Measurements from ENCODE around the gene MUC13. TPM values are rescaled to one million over a fixed set of nuclear protein-coding genes. Genes with fewer than 3 reads are reported as not detected.

Gene MUC13
- total RNA-seq, 1 experiment from 2014 or later = not detected

GRCh38 chr3:124951511-124952281 is 17.1 kb upstream of the MUC13 start:
- no TSS peak for BruUV-seq (replicated peaks)
- Mint-ChIP-seq H3K27me3 (ENCODE audit: insufficient read depth, unreplicated experiment) (no peaks in the 10 kb centered on the region), H3K9me3 (ENCODE audit: unreplicated experiment) (no peaks in the 10 kb centered on the region), H3K36me3 (ENCODE audit: insufficient read depth, unreplicated experiment) (no peaks in the 10 kb centered on the region), H3K4me3 (ENCODE audit: unreplicated experiment) (no peak overlapping the region), H3K4me1 (ENCODE audit: insufficient read depth, unreplicated experiment) (peaks cover 6% of the 10 kb centered on the region), H3K27ac (ENCODE audit: low read depth, unreplicated experiment) (no peak overlapping the region)
- DNase-seq (ENCODE audit: unreplicated experiment) = peak; percentile 9
- TF ChIP-seq CTCF (IDR thresholded peaks at IDR 0.05; ENCODE audit: unreplicated experiment) = no peak
- POLR2A ChIA-PET = interaction anchor here (0.8 kb wide), 1 partner anchor 9 kb away, joined by 4 read pairs; no protein-coding TSS in a partner anchor
- CTCF ChIA-PET = interaction anchor here (0.5 to 1.4 kb wide), 5 partner anchors 15 to 483 kb away, joined by 3 to 7 read pairs (median 3); no protein-coding TSS in a partner anchor
- intact Hi-C loops (cut with micrococcal nuclease) = no loop called here

- Mint-ChIP-seq H3K9me3 (ENCODE audit: unreplicated experiment) (no peaks in the 10 kb centered on the region), H3K36me3 (ENCODE audit: insufficient read depth, unreplicated experiment) (no peaks in the 10 kb centered on the region), H3K4me1 (ENCODE audit: insufficient read depth, unreplicated experiment) (peaks cover 6% of the 10 kb centered on the region), H3K27me3 (ENCODE audit: insufficient read depth, unreplicated experiment) (no peaks in the 10 kb centered on the region), H3K4me3 (ENCODE audit: unreplicated experiment) (no peak overlapping the region), H3K27ac (ENCODE audit: low read depth, unreplicated experiment) (peak overlapping the region; percentile 49)
- no peak for DNase-seq (ENCODE audit: unreplicated experiment)
- POLR2A ChIA-PET = no interaction called here
- no peak for TF ChIP-seq CTCF (IDR thresholded peaks at IDR 0.05; ENCODE audit: unreplicated experiment)
- no TSS peak for BruUV-seq (replicated peaks)
- intact Hi-C loops (cut with micrococcal nuclease) = no loop called here
- CTCF ChIA-PET = interaction anchor here (0.5 to 0.6 kb wide), 2 partner anchors 10 to 56 kb away, joined by 4 read pairs; no protein-coding TSS in a partner anchor
Observed at GRCh38 chr3:124950026-124950425, 15.5 kb upstream of the MUC13 start.

- ChIA-PET POLR2A (interaction anchor here (0.9 to 1.5 kb wide), 2 partner anchors 8 to 9 kb away, joined by 3 to 4 read pairs; partner anchors contain the start of gene MUC13), CTCF (interaction anchor here (2.1 kb wide), 1 partner anchor 14 kb away, joined by 6 read pairs; no protein-coding TSS in a partner anchor)
- Mint-ChIP-seq H3K27me3 (ENCODE audit: insufficient read depth, unreplicated experiment) (no peaks in the 10 kb centered on the region), H3K9me3 (ENCODE audit: unreplicated experiment) (no peaks in the 10 kb centered on the region), H3K36me3 (ENCODE audit: insufficient read depth, unreplicated experiment) (no peaks in the 10 kb centered on the region), H3K4me1 (ENCODE audit: insufficient read depth, unreplicated experiment) (no peaks in the 10 kb centered on the region), H3K27ac (ENCODE audit: low read depth, unreplicated experiment) (no peak overlapping the region), H3K4me3 (ENCODE audit: unreplicated experiment) (no peak overlapping the region)
- no peak for DNase-seq (ENCODE audit: unreplicated experiment)
- no TSS peak for BruUV-seq (replicated peaks)
- intact Hi-C loops (cut with micrococcal nuclease) = no loop called here
- no peak for TF ChIP-seq CTCF (IDR thresholded peaks at IDR 0.05; ENCODE audit: unreplicated experiment)
Observed at GRCh38 chr3:124942613-124943012, 8.1 kb upstream of the MUC13 start.

GRCh38 chr3:124941771-124942170 is 7.2 kb upstream of the MUC13 start:
- CTCF ChIA-PET = no interaction called here
- no peak for TF ChIP-seq CTCF (IDR thresholded peaks at IDR 0.05; ENCODE audit: unreplicated experiment)
- no peak overlapping the region for H3K4me3 Mint-ChIP-seq (ENCODE audit: unreplicated experiment)

More at GRCh38 chr3:124941771-124942170, 7.2 kb upstream of the MUC13 start:
- intact Hi-C loops (cut with micrococcal nuclease) = no loop called here
- Mint-ChIP-seq H3K27me3 (ENCODE audit: insufficient read depth, unreplicated experiment) (no peaks in the 10 kb centered on the region), H3K36me3 (ENCODE audit: insufficient read depth, unreplicated experiment) (no peaks in the 10 kb centered on the region), H3K9me3 (ENCODE audit: unreplicated experiment) (no peaks in the 10 kb centered on the region), H3K4me1 (ENCODE audit: insufficient read depth, unreplicated experiment) (no peaks in the 10 kb centered on the region), H3K27ac (ENCODE audit: low read depth, unreplicated experiment) (no peak overlapping the region)
- no peak for DNase-seq (ENCODE audit: unreplicated experiment)
- POLR2A ChIA-PET = interaction anchor here (1.5 kb wide), 1 partner anchor 10 kb away, joined by 4 read pairs; no protein-coding TSS in a partner anchor
- BruUV-seq (replicated peaks) = no TSS peak
